ENCODE data around the gene METRN.

The METRN gene

GRCh38 chr16:740459-740763 lies 25.5 kb downstream of the METRN start:
- ATAC-seq: peak; percentile 49
- TF ChIP-seq ZFP3 (CRISPR knock-in tag; IDR thresholded peaks at IDR 0.05): no peak
- TF ChIP-seq CSDC2 (CRISPR knock-in tag; IDR thresholded peaks at IDR 0.05): no peak
- no peak for TF ChIP-seq ARNTL (CRISPR knock-in tag; IDR thresholded peaks at IDR 0.05; ENCODE audit: borderline replicate concordance, low read depth)
- no peak for TF ChIP-seq SNAI2 (CRISPR knock-in tag; IDR thresholded peaks at IDR 0.05)
- TF ChIP-seq ZFP30 (CRISPR knock-in tag; IDR thresholded peaks at IDR 0.05): no peak
- no peak for TF ChIP-seq BACH2 (CRISPR knock-in tag; IDR thresholded peaks at IDR 0.05; ENCODE audit: borderline replicate concordance)
- no peak for TF ChIP-seq RARB (CRISPR knock-in tag; IDR thresholded peaks at IDR 0.05)
- no peak for TF ChIP-seq TOX (CRISPR knock-in tag; IDR thresholded peaks at IDR 0.05; ENCODE audit: borderline replicate concordance)
- no peak for TF ChIP-seq TSHZ2 (CRISPR knock-in tag; IDR thresholded peaks at IDR 0.05)
- TF ChIP-seq ZNF70 (CRISPR knock-in tag; IDR thresholded peaks at IDR 0.05): no peak
- no peak for TF ChIP-seq TCF4 (CRISPR knock-in tag; IDR thresholded peaks at IDR 0.05; ENCODE audit: borderline replicate concordance)
- TF ChIP-seq PATZ1 (CRISPR knock-in tag; IDR thresholded peaks at IDR 0.05; ENCODE audit: borderline replicate concordance): no peak
- TF ChIP-seq ZC3H10 (CRISPR knock-in tag; IDR thresholded peaks at IDR 0.05): no peak
- no peak for TF ChIP-seq ZNF565 (CRISPR knock-in tag; conservative IDR thresholded peaks at IDR 0.05; ENCODE audit: low read depth)

GRCh38 chr16:740764-741505 lies 26.0 kb downstream of the METRN start, which contains the start of gene CIAO3:
Gene CIAO3, minus strand, starts transcription at chr16:740997. Its CDS starts 12 bp downstream, at chr16:740985.
- peak; percentile 88 for ATAC-seq
- no peak for TF ChIP-seq SNAI2 (CRISPR knock-in tag; IDR thresholded peaks at IDR 0.05)
- no peak for TF ChIP-seq ISL1 (CRISPR knock-in tag; IDR thresholded peaks at IDR 0.05)
- no peak for TF ChIP-seq TSHZ2 (CRISPR knock-in tag; IDR thresholded peaks at IDR 0.05)
- no peak for TF ChIP-seq CSRNP3 (CRISPR knock-in tag; IDR thresholded peaks at IDR 0.05)
- no peak for TF ChIP-seq TOX (CRISPR knock-in tag; IDR thresholded peaks at IDR 0.05; ENCODE audit: borderline replicate concordance)
- no peak for TF ChIP-seq BACH2 (CRISPR knock-in tag; IDR thresholded peaks at IDR 0.05; ENCODE audit: borderline replicate concordance)
- no peak for TF ChIP-seq POU6F1 (CRISPR knock-in tag; IDR thresholded peaks at IDR 0.05; ENCODE audit: borderline replicate concordance, low read depth)
- no peak for TF ChIP-seq CREB5 (CRISPR knock-in tag; IDR thresholded peaks at IDR 0.05; ENCODE audit: low read depth)
- no peak for TF ChIP-seq ZFP3 (CRISPR knock-in tag; IDR thresholded peaks at IDR 0.05)
- no peak for TF ChIP-seq ZC3H10 (CRISPR knock-in tag; IDR thresholded peaks at IDR 0.05)
- no peak for TF ChIP-seq ZNF565 (CRISPR knock-in tag; conservative IDR thresholded peaks at IDR 0.05; ENCODE audit: low read depth)
